Uterus (tissue), 2 donors: Measurements from ENCODE around the gene NIPAL3.

Source experiments
- CTCF ChIP-seq, 4 experiments: fragments of 200-600 bp in 2 of 4; fragments of 450-650 bp in 2 of 4; sonication (generic) in 2 of 4; IDR thresholded peaks; one replicate each; pipeline ENCODE4 v1.5.1; 2016 to 2019; ENCODE audit warnings: antibody characterized with exemption in 4 of 4, mild to moderate bottlenecking in 2 of 4, moderate library complexity in 1 of 4
- POLR2A ChIP-seq, 2 donors: fragments of 450-650 bp; IDR thresholded peaks; one replicate each; pipeline ENCODE4 v1.6.1; 2016; ENCODE audit warnings: antibody characterized with exemption in 2 of 2, mild to moderate bottlenecking in 1 of 2, moderate library complexity in 1 of 2

DNA sequence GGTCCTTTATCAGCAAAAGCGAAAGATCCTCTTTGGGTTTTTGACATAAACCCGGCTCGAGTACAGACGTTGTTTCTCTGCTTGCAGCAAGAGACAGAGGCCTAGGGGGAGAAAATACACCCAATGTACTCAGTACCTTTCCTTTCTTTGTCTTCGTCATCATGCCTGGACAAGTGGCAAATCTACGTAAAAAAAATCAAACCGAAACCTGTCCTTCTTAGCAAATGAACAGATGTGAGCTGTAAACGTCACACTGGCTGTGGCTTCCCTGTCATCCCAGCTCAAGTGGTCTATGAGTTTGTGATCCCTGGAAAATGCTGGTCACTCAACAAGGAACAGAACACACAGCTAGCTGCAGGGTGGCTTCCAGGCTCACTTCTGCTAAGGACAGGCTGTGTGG is 41.9 kb upstream of the NIPAL3 start:
- TF ChIP-seq CTCF (IDR thresholded peaks at IDR 0.05) (no peak), POLR2A (IDR thresholded peaks at IDR 0.05) (no peak)
